ENCODE measurements around the gene CA7.

The CA7 gene

GRCh38 chr16:66899945-66900710 is 55.9 kb downstream of the CA7 start:
- no peak for DNase-seq (ENCODE audit: low read depth)
- TF ChIP-seq CTCF (conservative IDR thresholded peaks at IDR 0.05; ENCODE audit: low read depth, low read length), result no peak
- no peak overlapping the region for H3K4me3 ChIP-seq (ENCODE audit: low read length)

GRCh38 chr16:66900721-66901441 is 56.7 kb downstream of the CA7 start:
- H3K4me3 ChIP-seq (ENCODE audit: low read length), result no peak overlapping the region
- no peak for DNase-seq (ENCODE audit: low read depth)
- TF ChIP-seq CTCF (conservative IDR thresholded peaks at IDR 0.05; ENCODE audit: low read depth, low read length), result no peak

- DNase-seq (ENCODE audit: low read depth), result no peak
- H3K4me3 ChIP-seq (ENCODE audit: low read length), result no peak overlapping the region
- no peak for TF ChIP-seq CTCF (conservative IDR thresholded peaks at IDR 0.05; ENCODE audit: low read depth, low read length)
Measured at GRCh38 chr16:66901626-66902025, 57.4 kb downstream of the CA7 start.

- H3K4me3 ChIP-seq (ENCODE audit: low read length), result no peak overlapping the region
- TF ChIP-seq CTCF (conservative IDR thresholded peaks at IDR 0.05; ENCODE audit: low read depth, low read length), result no peak
- DNase-seq (ENCODE audit: low read depth), result no peak
Measured at GRCh38 chr16:66902648-66903543, 58.7 kb downstream of the CA7 start.

All from retinal pigment epithelial cell (primary cell).